Non-pigmented ciliary epithelial cell (primary cell): ENCODE measurements around the gene DSTYK.
"Not testable (repeated sequence)": the region's sequence is repeated elsewhere in the genome, so short reads cannot be mapped to it uniquely, and the experiment has no call there.

ENCODE experiments used
- DNase-seq: peaks from one replicate; pipeline ENCODE4 v3.0.0-alpha.2; 2010; ENCODE audit warnings: low read depth

DSTYK gene

DNA sequence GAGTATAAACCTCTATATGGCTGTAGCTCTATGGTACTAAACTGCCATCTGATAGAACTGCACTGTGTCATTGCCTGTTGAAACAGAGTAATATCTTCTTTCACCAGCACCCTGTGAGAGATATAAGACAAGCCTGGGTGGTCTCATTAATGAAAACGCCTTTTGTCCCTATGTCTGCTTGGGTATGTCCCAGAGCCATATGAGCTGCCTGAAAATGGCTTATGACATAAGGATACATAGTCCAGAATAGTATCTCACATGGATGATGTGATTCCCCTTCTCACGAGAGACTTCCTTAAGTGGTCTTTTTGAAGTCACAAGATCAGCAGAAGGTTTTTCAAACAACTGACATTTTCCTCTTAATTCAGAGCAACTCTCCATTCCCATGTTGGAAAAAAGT lies 8.9 kb upstream of the DSTYK start:
- no peak for DNase-seq

DNA sequence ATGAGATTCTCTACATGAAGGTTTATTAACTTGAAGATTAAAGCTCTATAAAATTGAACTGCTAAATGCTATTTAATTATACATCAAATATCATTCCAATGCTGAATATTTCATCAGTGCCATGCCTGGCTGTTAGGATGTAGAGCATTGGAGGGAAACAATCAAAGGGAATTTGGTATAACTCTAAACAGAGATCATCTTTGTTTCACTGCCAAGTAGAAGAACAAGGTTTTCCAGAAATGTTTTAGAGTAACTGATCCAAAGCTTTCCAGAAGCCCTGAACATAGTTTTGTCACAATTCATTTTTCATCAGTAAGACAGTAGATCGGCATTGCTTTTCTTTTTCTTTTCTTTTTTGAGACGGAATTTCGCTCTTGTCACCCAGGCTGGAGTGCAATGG lies 5.9 kb upstream of the DSTYK start:
- DNase-seq: no peak

DNA sequence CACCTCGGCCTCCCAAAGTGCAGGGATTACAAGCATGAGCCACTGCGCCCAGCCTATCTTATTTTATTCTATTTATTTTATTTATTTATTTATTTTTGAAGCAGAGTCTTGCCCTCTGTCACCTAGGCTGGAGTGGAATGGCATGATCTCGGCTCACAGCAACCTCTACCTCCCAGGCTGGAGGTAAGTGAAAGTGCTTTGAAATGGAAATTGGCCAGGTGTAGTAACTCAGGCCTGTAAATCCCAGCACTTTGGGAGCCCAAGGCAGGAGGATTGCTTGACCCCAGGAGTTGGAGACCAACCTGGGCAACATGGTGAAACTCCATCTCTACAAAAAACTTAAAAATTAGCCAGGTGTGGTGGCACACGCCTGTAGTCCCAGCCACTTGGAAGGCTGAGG lies 5.1 kb upstream of the DSTYK start:
- DNase-seq: no peak

DNA sequence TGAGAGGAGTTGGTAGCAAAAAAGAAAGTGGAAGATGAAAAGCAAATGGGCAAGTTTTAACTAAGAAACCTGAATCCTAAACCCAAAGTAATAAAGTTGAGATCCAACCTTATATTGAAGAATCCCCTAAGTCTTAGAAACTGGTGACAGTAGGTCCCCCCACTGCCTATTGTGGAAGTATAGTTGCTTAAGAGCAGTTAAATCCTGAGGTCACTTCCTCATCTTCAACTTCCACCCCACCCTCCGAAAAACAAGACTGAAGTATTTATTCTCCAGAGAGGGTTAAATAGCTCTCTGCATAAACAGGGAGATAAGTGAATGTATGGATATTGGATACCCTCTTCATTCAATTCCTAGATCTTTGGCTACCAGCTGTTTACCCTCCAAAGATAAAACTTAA lies 3.3 kb upstream of the DSTYK start:
- no peak for DNase-seq

DNA sequence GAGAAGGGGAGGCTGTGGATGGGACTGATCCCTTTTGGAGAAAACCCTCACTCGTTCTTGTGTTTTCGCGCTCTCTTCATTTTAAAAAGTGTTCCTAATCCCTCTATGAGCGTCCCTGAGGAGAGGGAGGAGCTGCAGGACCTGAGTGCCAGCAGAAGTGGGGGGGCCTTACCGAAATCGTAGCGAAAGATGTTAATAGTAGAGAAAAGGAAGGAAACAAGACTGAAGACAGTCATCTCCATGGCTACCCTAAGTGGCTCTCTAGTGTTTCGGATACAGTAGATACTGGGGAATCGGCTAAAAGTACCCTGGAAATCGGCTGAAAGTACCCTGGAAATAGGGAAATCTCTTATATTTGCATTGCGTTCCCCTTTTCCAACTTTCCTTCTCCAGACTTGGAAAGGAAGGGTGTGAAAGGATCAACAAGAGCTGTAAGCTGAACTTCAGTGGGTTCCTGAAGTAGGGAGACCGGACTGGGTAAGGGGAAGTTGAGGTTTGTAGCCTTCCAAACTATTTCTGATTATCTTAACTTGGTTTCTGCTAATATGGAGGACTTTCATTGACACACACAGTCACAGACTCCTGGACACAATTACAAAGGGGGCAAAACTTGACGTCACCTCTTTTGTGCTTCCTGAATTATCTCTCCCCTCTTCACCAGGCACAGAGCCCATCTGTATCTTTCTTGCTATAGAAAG lies 486 bp upstream of the DSTYK start:
- no peak for DNase-seq

DNA sequence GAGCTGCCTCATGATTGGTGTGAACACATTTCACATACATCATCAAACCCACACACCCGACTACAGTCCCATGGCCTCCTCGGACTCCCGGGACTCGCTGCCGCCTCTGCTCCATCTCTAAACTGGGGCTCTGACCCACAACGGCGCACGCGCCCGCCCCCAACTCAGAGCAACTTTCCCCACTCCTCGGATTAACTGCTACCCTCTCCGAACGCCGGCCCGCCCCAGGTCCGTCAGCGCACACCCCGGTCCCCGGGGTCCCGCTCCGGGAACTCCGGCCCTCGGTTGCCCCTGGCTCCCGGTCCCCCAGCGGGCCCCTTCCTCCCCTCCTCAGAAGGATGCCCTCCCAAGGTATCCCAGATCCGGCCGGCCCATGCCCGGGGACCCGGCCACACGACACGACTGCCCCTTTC lies 740 bp downstream of the DSTYK start:
- no peak for DNase-seq

DNA sequence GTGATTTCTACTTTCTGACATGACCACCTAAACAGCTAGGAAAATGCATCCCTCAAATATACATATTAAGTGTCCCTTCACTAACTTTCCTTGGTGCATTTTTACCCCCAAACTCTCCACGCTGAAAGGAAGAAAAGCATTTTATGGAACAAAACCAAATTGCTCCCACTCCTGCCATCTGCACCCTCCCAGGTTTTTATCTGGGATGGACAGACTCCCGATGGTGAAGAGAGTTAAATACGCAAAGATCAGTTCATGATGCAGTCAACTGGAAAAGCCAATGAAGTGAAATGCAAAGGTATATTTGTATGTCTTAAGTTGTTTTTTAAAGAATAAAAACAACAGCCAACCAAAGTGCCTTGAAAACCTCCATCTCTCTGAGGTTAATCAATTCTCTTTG lies 2.7 kb downstream of the DSTYK start:
- no peak for DNase-seq

DNA sequence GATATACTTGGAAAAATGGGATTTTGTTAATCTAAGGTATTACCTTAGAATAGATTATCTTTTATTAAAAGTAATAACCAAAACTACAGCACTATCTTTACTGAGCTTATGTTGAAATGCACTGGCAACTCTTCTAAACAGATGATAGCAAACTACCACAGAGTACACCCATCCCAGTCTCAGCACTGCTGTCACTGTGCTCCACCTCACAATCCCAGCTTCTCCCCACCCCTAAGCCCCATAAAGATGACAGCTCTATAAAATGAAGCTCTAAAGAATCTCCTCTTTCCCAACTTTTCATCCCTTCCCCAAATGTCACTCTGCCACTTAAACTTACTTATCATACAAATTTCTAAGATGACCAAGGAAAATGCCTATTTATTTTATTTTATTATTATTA lies 6.4 kb downstream of the DSTYK start:
- DNase-seq: no peak

DNA sequence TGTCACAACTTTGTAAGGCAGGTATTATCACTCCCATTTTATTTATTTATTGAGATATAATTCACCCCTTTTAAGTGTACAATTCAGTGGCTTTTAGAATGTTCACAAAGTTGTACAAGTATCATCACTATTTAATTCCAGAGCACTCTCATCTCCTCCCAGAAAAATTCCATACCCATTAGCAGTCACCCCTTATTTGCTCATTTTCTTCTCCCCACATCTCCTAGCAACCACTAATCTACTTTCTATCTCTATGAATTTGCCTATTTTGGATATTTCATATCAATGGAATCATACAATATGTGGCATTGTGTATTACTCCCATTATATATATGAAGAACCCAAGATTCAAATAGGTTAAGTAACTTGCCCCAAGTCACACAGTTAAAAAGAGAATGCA lies 7.0 kb downstream of the DSTYK start:
- DNase-seq: no peak

DNA sequence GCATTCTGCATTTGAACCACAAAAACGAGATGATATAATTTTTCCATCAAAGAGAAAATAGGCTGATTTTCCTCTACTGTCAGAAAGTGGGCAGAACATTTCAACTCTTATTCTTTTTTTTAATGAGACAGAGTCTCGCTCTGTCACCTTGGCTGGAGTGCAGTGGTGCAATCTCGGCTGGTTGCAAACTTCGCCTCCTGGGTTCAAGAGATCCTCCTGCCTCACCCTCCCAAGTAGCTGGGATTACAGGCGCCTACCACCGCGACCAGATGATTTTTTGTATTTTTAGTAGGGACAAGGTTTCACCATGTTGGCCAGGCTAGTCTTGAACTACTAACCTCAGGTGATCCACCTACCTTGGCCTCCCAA lies 11.6 kb downstream of the DSTYK start:
- no peak for DNase-seq

DNA sequence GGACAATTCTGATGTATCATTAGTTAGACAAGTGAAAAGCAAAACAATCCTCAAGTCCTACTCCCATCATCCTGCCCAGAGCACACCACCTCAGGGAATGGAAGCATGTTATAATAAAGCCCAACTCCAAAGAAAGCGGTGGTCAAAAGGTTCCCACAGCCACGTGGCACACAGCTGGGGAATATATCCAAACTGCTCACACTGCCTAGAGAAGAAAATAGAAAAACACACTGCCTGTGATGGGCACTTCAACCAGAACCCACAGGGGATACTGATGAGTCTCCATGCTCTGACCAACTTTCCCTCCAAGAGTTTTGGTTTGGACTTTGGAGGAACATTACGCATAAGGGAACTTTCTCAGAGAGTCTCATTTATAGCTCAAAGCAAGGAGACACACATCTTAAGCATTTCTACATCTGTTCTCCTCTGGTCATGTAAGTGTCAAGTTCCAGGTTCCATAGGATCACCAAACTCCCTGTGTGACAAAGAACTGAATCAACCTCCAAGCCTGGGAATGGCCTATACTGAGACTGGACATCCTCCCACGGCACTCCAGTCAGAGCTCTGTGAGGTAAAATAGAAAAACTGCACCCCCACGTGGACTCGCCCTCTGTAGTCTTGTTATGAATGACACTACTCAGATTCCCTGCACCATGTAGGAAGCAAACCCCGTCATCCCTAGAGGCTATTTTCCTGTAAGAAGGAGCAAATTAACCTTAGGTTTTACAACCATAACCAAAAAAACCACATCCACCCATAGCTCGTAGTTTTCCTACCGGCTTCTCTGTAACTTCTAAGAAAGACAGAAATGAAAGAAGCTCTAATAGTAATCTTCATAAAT lies 12.2 kb downstream of the DSTYK start:
- no peak for DNase-seq

DNA sequence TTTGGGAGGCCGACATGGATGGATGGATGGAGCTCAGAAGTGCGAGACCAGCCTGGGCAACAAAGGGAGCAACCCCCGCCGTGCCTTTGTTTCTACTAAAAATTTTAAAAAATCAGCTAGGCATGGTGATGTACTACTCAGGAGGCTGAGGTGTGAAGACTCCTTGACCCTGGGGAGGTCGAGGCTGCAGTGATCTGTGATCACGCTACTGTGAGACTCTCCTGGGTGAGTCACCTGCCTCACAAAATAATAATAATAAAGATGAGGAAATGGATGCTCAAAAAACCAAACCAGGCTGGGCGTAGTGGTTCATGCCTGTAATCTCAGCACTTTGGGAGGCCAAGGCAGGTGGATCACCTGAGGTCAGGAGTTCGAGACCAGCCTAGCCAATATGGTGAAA lies 19.2 kb downstream of the DSTYK start:
- no peak for DNase-seq

DNA sequence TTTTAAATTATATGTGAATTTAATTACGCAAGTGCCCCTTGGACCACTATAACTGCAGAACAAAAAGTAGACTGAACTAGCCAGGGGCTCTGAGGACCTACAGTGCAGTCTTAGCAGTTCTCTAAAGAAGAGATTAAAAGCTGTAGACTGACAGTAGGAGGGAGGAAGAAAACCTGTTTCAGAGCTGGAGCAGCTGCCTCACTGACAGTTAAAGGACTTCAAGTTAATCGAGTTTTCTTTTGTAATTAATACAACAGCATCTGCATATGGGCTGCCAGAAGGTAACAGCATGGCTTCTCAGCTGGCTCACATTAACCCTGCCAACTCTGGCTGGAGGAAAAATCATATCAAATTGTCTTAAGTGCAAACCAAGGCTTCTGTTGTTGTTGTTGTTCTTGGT lies 19.9 kb downstream of the DSTYK start:
- DNase-seq: no peak

DNA sequence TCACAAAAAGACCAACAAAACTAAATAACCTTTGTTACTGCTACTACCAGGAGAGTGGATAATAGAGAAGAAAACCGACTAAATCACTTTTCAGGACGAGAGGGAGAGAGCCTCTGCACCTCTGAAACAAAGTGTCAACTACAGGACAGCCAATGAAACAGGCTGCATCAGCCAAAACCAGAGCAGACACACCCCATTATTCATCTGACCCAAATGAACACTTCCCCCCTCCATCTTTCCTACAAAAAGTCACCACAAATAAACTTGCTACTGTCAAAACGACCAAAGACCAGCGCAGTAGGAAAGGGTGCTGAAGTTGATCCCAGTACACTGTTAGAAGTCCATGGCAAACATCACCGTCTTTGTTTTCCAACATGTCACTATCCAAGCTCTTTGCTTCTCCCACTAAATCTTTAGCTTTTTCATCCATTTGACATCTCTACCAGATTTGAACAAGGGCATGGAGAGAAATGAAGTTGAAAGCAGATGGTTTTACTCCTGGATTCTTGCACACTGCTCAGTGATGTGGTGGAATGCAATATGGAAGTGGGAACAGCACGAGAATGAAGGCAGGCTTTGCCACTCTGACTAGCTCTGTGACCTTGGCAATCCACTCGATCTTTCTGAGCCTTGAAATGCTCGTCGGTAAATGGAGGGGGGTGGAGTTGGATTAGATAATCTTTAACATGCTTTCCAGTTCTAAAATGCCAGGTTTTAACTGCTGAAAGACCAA lies 20.5 kb downstream of the DSTYK start:
- no peak for DNase-seq

DNA sequence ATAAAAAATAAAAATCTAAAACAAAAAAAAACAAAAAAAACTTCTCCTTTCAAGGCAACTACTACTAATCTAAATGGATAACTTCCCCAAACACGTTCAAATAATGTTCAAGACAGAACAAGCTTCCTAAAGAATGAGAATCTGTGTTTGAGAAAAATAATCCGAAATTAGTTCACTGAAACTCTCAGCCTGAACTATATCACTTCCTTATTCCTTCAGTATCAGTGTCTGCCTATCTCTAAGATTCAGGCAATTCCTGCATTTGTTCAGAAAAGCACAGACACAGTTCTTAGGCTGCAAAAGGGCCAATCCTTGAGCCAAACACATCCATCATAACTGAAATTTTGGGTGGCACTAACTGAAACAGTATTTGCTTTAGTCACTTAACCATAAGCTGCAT lies 22.4 kb downstream of the DSTYK start:
- DNase-seq: no peak

DNA sequence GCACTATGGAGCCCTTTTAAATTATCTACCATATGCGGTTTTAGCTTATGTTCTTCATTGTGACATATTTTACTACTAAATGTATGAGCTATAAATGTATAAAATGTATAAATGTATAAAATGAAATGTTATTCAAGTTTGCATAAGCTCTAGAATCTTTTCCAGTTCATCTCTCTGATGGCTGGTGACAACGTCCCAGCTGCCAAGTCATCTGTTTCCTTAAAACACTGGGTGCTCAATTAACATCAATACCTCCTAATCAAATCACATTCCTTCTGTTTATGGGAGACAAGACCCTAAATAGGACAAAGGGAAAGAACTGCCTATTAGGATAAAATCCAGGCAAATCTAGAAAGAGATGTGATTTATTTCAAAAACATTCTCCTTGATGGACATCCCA lies 22.9 kb downstream of the DSTYK start:
- no peak for DNase-seq

DNA sequence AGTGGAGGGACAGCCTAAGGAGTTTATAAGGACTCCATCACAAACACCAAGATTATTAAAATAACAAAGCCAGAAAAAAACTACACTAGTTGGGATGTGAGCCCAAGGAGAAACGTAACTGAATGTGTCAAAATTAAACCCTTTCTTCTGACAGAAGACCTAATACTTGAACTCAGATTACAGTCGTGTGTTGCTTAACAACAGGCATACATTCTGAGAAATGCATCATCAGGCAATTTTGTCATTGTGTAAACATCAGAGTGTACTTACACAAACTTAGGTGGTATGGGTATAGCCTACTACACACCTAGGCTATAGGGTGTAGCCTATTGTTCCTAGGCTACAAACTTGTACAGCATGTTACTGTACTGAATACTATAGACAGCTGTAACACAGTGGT lies 23.4 kb downstream of the DSTYK start:
- no peak for DNase-seq

DNA sequence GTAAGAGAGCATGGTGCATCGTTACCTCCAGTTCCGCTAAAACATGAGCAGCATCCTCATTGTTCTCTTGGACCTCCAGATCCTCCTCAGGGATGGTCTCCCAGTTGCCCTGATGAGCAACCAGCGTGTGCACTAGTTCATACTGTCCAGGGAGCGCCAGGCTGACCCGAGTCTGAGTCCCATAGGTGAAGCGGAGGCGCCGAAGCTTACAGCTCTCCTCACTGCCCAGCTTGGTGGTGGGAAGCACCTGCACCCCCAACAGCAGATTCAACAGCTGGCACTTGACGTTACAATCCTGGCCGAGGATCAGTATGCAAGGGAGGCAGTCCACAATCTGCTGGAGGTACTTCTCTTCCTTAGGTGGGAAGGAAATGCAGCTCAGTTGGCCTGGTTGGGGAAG lies 24.1 kb downstream of the DSTYK start:
- DNase-seq: no peak

DNA sequence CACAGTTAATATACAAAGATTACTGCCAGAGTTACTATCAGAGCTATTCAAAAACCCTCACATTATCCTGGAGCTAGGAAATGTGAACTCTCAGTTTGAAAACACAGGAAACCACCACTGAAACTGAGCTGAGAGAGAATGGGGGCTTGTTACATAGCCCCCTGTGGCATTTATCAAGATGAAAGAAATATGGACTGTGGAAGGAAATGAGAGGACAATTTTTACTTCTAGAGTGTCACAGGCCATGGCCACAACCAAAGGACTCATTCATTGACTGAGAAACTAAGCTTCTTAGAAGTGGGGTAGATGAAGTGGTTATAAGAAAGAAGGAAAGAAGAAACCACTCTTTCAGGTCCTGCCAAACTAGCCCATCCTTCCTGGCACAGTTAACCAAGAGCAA lies 25.3 kb downstream of the DSTYK start:
- DNase-seq: no peak

DNA sequence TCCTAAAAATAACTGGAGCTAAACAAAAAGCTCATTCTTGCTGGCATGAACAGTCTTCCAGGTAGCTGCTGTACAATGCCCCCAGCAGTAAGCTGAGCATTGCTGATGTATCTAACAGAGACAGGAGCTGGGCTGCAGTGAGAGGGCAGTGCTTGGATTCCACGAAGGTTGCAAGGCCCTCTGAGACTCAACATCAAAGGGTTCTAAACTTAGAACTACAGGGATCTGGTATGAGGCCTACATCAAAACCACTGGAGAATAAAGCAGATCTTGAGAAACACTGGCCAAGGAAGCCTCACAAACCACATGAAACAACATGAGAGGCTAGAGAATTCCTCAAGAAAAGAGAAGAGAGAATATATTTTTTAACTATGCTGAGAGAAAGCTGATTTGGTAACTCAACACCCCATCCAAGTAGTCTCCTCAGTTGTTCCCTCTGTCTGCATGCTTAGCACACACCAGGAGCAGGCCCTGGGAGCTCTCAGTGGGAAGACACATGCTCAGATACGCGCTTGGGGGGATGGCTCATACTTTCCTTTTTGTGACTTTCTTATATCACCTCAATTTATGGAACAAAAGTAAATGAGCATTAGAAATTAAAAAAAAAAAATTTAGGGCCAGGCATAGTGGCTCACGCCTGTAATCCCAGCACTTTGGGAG lies 27.7 kb downstream of the DSTYK start:
- peak; percentile 18 for DNase-seq

DNA sequence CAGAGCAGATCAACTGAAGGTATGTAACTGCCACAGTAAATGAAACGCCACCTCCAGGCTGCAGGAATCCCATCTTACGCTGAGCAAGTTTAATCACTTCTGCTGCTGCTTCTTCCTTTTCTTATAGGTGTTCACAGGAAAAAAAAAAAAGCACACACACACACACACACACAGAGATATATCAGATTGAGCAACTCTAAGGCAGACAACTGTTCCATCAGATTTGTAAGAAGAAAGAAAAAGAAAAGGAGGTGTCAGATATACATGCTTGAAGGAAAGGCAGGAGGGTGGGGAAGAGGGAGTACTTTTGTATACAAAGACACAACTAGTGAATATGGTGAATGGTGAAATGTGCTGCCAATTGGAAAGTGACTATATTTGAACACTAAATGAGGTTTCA lies 28.6 kb downstream of the DSTYK start:
- no peak for DNase-seq

DNA sequence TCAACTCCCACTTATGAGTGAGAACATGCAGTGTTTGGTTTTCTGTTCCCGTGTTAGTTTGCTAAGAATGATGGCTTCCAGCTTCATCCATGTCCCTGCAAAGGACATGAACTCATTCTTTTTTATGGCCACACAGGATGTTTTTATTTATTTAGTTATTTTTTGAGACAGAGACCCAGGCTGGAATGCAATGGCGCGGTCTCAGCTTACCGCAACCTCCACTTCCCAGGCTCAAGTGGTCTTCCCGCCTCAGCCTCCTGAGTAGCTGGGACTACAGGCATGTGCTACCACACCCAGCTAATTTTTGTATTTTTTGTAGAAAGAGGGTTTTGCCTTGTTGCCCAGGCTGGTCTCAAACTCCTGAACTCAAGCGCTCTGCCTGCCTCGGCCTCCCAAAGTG lies 31.2 kb downstream of the DSTYK start:
- DNase-seq: not testable (repeated sequence)

DNA sequence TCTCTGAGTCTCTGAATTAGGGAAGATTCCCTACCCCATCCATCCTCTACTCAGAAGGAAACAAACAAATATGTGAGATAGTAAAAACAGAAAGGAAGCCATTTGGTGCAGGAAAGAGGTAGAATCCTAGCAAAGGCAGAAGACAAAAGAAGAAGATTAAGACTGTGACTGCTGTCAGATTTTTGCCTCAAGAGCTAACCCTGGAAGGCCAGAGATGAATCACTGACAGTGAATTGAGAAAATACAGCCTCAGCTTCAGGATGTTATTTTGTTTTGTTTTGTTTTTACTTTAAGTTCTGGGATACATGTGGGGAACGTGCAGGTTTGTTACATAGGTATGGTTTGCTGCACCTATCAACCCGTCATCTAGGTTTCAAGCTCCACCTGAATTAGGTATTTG lies 31.7 kb downstream of the DSTYK start:
- no peak for DNase-seq
